ENCODE results near the gene NDUFA7. TPM values are rescaled to one million over a fixed set of nuclear protein-coding genes. Genes with fewer than 3 reads are reported as not detected.

Gene NDUFA7
- polyA plus RNA-seq, 1 donor from 2014 or later = 37.3 TPM

DNA sequence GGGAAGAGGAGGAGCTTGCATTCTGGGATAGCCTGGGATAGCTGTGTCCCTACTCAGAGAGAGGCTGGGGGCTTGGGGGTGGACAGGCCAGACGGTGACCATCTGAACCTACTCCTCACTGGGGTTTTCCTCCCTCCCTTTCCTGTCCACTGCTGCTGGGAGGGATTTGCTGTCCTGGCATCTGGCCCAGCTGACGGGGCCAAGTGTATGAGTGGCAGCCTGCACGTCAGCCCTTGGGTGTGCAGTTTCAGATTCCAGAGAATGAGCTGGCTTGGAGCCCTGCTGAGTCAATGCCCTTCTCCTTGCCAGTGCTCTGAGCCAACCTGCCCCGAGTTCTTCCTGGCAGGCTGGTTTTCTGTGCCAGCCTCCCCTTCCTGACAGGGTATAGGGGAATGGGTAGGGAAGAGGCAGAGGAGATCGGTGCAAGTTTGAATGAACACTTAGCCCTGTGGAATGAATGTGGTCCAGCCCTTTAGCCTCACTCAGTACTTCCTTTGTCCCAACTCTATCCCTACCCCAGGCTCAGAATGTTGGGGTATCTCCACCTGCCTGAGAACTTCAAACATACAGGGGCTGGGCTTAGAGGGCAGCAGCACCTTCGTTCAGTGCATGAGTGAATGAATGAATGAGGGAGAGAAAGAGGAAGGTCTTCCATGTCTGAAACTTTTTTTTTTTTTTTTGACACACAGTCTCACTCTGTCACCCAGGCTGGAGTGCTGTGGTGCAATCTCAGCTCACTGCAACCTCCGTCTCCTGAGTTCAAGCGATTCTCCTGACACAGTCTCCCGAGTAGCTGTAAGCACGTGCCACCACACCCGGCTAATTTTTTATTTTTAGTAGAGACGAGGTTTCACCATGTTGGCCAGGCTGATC lies 41.0 kb upstream of the NDUFA7 start:
- Histone ChIP-seq H3K79me2 (replicated peaks; ENCODE audit: insufficient read depth, low read length) (no peaks in the 10 kb centered on the region), H3K36me3 (ENCODE audit: insufficient read depth, low read length) (no peaks in the 10 kb centered on the region), H3K9me3 (ENCODE audit: low read length) (no peaks in the 10 kb centered on the region), H3K4me2 (ENCODE audit: low read length) (no peak overlapping the region), H3F3A (ENCODE audit: insufficient read depth, low read length, poor library complexity, severe bottlenecking) (no peaks in the 10 kb centered on the region), H4K20me1 (ENCODE audit: insufficient read depth) (no peaks in the 10 kb centered on the region), H3K9ac (ENCODE audit: low read length) (no peak overlapping the region), H2AFZ (ENCODE audit: low read depth, low read length) (no peak overlapping the region), H3K4me3 (ENCODE audit: low read length) (no peak overlapping the region), H3K27ac (ENCODE audit: low read length) (no peak overlapping the region), H3K27me3 (ENCODE audit: insufficient read depth, low read depth, low read length) (peaks cover 45% of the 10 kb centered on the region), H3K9me2 (ENCODE audit: insufficient read depth, low read length) (no peaks in the 10 kb centered on the region)
- TF ChIP-seq RAD21 (conservative IDR thresholded peaks at IDR 0.05) (no peak), MXI1 (conservative IDR thresholded peaks at IDR 0.05; ENCODE audit: poor library complexity, severe bottlenecking) (no peak), EZH2 (IDR thresholded peaks at IDR 0.05; ENCODE audit: borderline replicate concordance, insufficient read depth, low read length, poor library complexity, severe bottlenecking) (no peak), SMC3 (conservative IDR thresholded peaks at IDR 0.05; ENCODE audit: poor library complexity) (no peak), TAF1 (IDR thresholded peaks at IDR 0.05; ENCODE audit: low read depth) (no peak), EP300 (conservative IDR thresholded peaks at IDR 0.05; ENCODE audit: poor library complexity, severe bottlenecking) (no peak), POLR2AphosphoS5 (IDR thresholded peaks at IDR 0.05) (no peak)
- TF ChIP-seq, protein P1, sequence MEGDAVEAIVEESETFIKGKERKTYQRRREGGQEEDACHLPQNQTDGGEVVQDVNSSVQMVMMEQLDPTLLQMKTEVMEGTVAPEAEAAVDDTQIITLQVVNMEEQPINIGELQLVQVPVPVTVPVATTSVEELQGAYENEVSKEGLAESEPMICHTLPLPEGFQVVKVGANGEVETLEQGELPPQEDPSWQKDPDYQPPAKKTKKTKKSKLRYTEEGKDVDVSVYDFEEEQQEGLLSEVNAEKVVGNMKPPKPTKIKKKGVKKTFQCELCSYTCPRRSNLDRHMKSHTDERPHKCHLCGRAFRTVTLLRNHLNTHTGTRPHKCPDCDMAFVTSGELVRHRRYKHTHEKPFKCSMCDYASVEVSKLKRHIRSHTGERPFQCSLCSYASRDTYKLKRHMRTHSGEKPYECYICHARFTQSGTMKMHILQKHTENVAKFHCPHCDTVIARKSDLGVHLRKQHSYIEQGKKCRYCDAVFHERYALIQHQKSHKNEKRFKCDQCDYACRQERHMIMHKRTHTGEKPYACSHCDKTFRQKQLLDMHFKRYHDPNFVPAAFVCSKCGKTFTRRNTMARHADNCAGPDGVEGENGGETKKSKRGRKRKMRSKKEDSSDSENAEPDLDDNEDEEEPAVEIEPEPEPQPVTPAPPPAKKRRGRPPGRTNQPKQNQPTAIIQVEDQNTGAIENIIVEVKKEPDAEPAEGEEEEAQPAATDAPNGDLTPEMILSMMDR (IDR thresholded peaks at IDR 0.05; ENCODE audit: poor library complexity, severe bottlenecking) = no peak
- TF ChIP-seq, protein P2, sequence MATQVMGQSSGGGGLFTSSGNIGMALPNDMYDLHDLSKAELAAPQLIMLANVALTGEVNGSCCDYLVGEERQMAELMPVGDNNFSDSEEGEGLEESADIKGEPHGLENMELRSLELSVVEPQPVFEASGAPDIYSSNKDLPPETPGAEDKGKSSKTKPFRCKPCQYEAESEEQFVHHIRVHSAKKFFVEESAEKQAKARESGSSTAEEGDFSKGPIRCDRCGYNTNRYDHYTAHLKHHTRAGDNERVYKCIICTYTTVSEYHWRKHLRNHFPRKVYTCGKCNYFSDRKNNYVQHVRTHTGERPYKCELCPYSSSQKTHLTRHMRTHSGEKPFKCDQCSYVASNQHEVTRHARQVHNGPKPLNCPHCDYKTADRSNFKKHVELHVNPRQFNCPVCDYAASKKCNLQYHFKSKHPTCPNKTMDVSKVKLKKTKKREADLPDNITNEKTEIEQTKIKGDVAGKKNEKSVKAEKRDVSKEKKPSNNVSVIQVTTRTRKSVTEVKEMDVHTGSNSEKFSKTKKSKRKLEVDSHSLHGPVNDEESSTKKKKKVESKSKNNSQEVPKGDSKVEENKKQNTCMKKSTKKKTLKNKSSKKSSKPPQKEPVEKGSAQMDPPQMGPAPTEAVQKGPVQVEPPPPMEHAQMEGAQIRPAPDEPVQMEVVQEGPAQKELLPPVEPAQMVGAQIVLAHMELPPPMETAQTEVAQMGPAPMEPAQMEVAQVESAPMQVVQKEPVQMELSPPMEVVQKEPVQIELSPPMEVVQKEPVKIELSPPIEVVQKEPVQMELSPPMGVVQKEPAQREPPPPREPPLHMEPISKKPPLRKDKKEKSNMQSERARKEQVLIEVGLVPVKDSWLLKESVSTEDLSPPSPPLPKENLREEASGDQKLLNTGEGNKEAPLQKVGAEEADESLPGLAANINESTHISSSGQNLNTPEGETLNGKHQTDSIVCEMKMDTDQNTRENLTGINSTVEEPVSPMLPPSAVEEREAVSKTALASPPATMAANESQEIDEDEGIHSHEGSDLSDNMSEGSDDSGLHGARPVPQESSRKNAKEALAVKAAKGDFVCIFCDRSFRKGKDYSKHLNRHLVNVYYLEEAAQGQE (IDR thresholded peaks at IDR 0.05; ENCODE audit: borderline replicate concordance) = no peak

DNA sequence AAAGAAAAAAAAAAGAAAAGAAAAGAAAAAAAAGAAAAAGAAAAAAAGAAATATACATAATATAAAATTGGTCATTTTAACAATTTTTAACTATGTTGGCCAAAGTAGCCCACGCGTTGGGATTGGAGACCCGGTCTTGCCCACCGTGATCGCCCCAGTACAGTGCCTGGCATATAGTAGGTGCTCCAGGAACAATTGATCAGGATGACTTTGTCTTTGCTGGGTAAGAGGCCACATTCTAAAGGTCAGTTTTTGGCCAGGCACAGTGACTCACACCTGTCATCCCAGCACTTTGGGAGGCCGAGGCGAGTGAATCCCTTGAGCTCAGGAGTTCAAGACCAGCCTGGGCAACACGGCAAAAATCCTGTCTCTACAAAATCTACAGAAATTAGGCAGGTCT lies 39.0 kb upstream of the NDUFA7 start:
- Histone ChIP-seq H3K27ac (ENCODE audit: low read length) (no peak overlapping the region), H3F3A (ENCODE audit: insufficient read depth, low read length, poor library complexity, severe bottlenecking) (no peaks in the 10 kb centered on the region), H2AFZ (ENCODE audit: low read depth, low read length) (no peak overlapping the region), H3K27me3 (ENCODE audit: insufficient read depth, low read depth, low read length) (peaks cover 35% of the 10 kb centered on the region), H3K9me3 (ENCODE audit: low read length) (no peaks in the 10 kb centered on the region), H3K9me2 (ENCODE audit: insufficient read depth, low read length) (no peaks in the 10 kb centered on the region), H3K4me3 (ENCODE audit: low read length) (no peak overlapping the region), H3K9ac (ENCODE audit: low read length) (no peak overlapping the region), H4K20me1 (ENCODE audit: insufficient read depth) (no peaks in the 10 kb centered on the region), H3K36me3 (ENCODE audit: insufficient read depth, low read length) (no peaks in the 10 kb centered on the region), H3K79me2 (replicated peaks; ENCODE audit: insufficient read depth, low read length) (no peaks in the 10 kb centered on the region), H3K4me2 (ENCODE audit: low read length) (no peak overlapping the region)
- TF ChIP-seq, protein P1 (IDR thresholded peaks at IDR 0.05; ENCODE audit: poor library complexity, severe bottlenecking) = no peak
- TF ChIP-seq MXI1 (conservative IDR thresholded peaks at IDR 0.05; ENCODE audit: poor library complexity, severe bottlenecking) (no peak), SMC3 (conservative IDR thresholded peaks at IDR 0.05; ENCODE audit: poor library complexity) (no peak), POLR2AphosphoS5 (IDR thresholded peaks at IDR 0.05) (no peak), EZH2 (IDR thresholded peaks at IDR 0.05; ENCODE audit: borderline replicate concordance, insufficient read depth, low read length, poor library complexity, severe bottlenecking) (no peak)
